Effector CD8-positive, alpha-beta T cell (primary cell): ENCODE data around the gene LVRN.
"Not testable (repeated sequence)": the region's sequence is repeated elsewhere in the genome, so short reads cannot be mapped to it uniquely, and the experiment has no call there.

ENCODE experiments used
- DNase-seq: peaks from one replicate; lab custom pipeline; 2025; lab: John Stamatoyannopoulos, UW
- total RNA-seq, 4 experiments: gene quantifications; one replicate each; lab custom pipeline; 2026; lab: John Stamatoyannopoulos, UW

LVRN gene, protein sequence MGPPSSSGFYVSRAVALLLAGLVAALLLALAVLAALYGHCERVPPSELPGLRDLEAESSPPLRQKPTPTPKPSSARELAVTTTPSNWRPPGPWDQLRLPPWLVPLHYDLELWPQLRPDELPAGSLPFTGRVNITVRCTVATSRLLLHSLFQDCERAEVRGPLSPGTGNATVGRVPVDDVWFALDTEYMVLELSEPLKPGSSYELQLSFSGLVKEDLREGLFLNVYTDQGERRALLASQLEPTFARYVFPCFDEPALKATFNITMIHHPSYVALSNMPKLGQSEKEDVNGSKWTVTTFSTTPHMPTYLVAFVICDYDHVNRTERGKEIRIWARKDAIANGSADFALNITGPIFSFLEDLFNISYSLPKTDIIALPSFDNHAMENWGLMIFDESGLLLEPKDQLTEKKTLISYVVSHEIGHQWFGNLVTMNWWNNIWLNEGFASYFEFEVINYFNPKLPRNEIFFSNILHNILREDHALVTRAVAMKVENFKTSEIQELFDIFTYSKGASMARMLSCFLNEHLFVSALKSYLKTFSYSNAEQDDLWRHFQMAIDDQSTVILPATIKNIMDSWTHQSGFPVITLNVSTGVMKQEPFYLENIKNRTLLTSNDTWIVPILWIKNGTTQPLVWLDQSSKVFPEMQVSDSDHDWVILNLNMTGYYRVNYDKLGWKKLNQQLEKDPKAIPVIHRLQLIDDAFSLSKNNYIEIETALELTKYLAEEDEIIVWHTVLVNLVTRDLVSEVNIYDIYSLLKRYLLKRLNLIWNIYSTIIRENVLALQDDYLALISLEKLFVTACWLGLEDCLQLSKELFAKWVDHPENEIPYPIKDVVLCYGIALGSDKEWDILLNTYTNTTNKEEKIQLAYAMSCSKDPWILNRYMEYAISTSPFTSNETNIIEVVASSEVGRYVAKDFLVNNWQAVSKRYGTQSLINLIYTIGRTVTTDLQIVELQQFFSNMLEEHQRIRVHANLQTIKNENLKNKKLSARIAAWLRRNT
- 0 to 0.98 (median 0.40) reads per million in 4 experiments for total RNA-seq

GRCh38 chr5:115962239-115962564 is at the start of gene LVRN:
TSS of gene LVRN (plus strand) at chr5:115962475. CDS start at chr5:115962618, 143 bp downstream.
- DNase-seq: no peak

DNA sequence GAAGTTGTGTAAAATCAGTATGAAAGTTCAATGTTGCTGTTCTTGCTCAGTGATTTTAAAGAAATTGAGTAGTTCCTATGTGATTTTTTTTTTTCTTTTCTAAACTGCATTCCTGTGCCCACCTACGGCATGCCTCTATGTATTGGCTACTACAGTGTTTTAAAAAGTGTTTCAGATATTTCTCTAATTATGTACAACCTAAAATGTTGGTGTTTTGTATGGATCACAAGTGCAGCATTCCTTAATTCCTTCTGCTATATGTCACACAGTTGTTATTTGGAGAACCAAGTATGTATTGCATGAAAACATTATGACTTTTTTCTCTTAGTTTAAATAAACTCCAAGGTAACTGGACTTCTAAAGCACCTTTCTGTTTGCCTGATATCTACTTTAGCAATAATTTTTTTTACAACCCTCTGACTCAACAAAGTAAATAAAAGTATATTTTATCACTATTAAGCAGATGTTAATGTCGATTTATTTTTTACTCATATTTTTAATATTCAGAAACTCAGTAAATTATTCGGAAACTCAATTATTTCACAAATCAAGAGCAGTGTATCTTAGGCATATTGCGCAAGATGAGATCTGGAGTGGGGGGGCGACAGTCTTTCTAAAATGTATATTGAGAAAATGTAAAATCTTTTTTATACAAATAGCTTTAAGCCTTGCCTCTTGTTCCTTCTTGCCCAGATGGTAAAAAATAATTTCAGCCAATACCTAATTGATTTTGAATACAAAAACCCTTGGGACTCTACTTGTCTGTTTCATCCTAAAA is 48.5 kb upstream of the LVRN start:
- DNase-seq: not testable (repeated sequence)

- DNase-seq: no peak
Measured at GRCh38 chr5:115920171-115920725, 42.0 kb upstream of the LVRN start.

GRCh38 chr5:115928578-115929407 is 33.5 kb upstream of the LVRN start:
- DNase-seq: not testable (repeated sequence)

GRCh38 chr5:115930171-115930570 is 32.1 kb upstream of the LVRN start:
- DNase-seq: not testable (repeated sequence)

DNA sequence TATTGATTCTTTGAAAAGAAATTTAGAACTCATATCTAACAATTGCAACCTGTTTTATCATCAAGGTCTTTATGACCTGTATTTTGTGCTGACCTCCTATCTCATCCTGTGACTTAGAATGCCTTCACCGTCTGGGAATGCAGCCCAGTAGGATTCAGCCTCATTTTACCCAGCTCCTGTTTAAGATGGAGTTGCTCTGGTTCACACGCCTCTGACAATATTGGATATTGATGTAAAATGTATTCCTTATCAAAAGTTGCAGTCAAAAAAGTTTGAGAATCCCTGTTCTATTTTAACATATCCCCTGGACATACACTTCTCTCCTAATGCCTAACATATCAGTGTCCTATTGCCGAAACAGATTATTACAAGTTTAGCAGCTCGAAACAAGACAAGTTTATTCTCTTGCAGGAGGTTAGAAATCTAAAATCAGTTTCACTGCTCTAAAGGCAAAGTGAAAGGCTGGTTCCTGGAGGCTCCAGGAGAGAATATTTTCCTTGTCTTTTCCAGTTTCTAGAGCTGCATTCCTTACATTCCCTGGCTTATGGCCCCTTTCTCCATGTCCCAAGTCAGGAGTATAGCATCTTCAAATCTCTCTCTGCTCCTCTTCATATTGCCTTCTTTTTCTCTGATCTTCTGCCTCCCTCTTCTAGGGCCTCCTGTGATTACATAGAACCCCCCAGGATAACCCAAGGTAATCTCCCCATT is 31.5 kb upstream of the LVRN start:
- no peak for DNase-seq

GRCh38 chr5:115932991-115933390 is 29.3 kb upstream of the LVRN start:
- DNase-seq: no peak

- DNase-seq: no peak
Measured at GRCh38 chr5:115934388-115934974, 27.8 kb upstream of the LVRN start.

GRCh38 chr5:115936031-115936430 is 26.2 kb upstream of the LVRN start:
- DNase-seq: no peak

- DNase-seq: no peak
Measured at GRCh38 chr5:115939059-115939458, 23.2 kb upstream of the LVRN start.

- no peak for DNase-seq
Measured at GRCh38 chr5:115940080-115940810, 22.0 kb upstream of the LVRN start.

DNA sequence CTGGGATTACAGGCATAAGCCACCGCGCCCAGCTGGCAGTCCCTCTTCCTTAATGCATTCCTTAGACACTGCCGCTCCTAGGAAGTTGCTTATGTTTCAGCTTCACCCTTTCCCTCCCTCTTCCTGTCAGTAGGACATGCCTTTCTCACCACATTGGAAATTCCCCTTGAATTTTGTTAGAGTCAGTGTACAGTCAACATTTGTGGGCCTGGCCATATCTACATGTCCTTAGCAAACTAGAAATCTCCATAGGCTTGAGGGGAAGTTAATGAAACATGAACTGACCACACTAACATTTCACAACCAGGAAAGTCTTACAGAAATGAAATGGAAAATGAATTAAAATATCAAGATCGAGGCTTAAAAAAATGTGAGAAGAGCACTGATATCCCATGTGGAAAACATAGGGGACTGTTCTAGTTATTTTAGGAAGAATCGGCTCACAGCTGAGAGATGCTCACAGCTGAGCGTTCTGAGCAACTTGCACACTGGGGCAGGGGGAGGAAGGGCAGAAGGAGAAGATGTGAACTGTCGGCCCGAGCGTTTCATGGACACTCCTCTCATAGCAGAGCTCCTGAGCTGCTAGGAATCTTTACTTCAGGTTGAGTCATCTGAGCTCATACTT is 21.1 kb upstream of the LVRN start:
- DNase-seq: no peak

DNA sequence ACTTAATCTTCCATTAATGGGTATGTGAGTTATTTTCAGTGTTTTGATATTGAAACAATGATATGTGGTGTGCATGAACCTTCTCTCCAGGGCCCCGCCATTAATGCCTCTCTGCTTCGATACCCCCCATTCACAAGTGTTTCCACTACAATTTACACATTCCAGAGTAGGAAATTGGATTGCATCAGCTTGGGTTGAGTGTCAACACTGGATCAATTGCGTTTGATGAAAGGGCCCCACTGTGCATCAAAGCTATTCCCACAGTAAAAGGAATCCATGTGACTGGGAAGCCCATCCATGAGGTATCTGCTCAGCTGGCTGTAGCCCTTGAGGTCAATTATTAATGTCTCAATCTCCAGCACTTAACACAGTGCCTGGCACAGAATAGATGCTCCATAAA is 17.8 kb upstream of the LVRN start:
- no peak for DNase-seq

- DNase-seq: no peak
Measured at GRCh38 chr5:115946655-115947054, 15.6 kb upstream of the LVRN start.

DNA sequence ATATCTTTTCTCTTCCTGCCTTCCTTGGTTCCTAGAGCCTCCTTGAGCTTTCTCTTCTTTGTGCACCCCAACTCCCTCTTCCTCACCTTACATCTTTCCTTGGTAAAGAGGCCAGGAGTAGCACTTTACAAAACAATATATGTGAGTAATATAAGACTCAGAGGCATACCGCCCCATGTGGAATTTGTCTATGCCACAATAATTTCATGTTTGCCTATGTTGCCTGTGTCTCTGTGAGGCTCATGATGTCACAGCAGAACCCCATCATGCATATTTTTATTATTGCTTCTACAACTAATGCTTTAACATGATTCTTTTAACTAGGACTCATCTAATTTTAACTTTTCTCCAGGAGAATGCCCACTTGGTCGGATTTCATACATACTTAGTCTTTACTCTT is 15.0 kb upstream of the LVRN start:
- DNase-seq: no peak

DNA sequence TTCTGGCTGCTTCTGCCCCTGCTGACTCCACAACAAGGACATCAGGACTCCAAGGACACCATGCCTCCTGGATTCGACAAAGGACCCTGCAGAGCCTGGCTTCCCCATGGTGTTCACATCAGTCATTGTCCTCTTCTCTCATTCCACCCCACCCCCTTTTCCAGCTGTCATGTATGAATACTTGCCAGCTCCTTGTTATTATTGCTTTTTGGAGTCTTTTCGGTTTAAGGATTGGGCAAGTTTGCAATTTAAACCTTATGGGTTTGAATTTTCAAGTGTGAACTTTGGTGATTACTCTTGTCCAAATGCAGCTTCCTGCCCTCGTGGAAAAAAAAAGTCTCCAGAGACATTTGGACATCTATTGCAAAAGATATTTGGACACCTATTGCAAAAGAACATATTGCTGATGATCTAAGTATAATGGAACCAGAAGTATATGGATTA is 14.2 kb upstream of the LVRN start:
- DNase-seq: no peak

DNA sequence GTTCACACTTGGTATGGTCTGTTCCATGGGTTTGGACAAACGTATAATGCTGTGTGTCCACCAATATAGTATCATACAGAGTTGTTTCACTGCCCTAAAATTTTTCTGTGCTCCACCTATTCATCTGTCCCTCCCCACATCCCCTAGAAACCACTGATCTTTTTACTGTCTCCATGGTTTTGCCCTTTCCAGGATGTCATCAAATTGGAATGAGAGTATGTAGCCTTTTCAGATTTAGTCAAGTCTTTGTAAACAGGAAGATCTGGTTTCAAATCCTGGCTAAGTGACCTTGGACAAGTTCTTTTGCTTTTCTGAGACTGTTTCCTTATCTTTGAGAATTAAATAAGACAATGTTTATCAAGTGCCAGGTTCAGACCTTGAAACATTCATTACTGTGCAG is 13.2 kb upstream of the LVRN start:
- DNase-seq: no peak

- no peak for DNase-seq
Measured at GRCh38 chr5:115952588-115952987, 9.7 kb upstream of the LVRN start.
